Loucy (cell line): ENCODE data around the gene STRC.

ENCODE experiments used
- CTCF ChIP-seq: fragments of 200-600 bp; sonication (generic); conservative IDR thresholded peaks from 2 replicates; pipeline ENCODE4 v1.5.1; 2014; ENCODE audit warnings: mild to moderate bottlenecking, antibody characterized with exemption, low read length
- EZH2phosphoT487 ChIP-seq: fragments of 200-600 bp; IDR thresholded peaks from 2 replicates; pipeline ENCODE4 v1.6.1; 2018; ENCODE audit warnings: antibody characterized with exemption, mild to moderate bottlenecking, moderate library complexity, borderline replicate concordance

- TF ChIP-seq CTCF (no peak), EZH2phosphoT487 (no peak)
Measured at GRCh38 chr15:43552986-43553385, 65.6 kb downstream of the STRC start.
